NCI-H2171 treated with DMSO at 0.1 percent for 48 hours (cell line): ENCODE results near the gene ARID3A.
"Not testable (repeated sequence)": the region's sequence is repeated elsewhere in the genome, so short reads cannot be mapped to it uniquely, and the experiment has no call there.

Source experiments
- DNase-seq: peaks from one replicate; lab custom pipeline; 2025; lab: John Stamatoyannopoulos, UW

The ARID3A gene, protein sequence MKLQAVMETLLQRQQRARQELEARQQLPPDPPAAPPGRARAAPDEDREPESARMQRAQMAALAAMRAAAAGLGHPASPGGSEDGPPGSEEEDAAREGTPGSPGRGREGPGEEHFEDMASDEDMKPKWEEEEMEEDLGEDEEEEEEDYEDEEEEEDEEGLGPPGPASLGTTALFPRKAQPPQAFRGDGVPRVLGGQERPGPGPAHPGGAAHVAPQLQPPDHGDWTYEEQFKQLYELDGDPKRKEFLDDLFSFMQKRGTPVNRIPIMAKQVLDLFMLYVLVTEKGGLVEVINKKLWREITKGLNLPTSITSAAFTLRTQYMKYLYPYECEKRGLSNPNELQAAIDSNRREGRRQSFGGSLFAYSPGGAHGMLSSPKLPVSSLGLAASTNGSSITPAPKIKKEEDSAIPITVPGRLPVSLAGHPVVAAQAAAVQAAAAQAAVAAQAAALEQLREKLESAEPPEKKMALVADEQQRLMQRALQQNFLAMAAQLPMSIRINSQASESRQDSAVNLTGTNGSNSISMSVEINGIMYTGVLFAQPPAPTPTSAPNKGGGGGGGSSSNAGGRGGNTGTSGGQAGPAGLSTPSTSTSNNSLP

DNA sequence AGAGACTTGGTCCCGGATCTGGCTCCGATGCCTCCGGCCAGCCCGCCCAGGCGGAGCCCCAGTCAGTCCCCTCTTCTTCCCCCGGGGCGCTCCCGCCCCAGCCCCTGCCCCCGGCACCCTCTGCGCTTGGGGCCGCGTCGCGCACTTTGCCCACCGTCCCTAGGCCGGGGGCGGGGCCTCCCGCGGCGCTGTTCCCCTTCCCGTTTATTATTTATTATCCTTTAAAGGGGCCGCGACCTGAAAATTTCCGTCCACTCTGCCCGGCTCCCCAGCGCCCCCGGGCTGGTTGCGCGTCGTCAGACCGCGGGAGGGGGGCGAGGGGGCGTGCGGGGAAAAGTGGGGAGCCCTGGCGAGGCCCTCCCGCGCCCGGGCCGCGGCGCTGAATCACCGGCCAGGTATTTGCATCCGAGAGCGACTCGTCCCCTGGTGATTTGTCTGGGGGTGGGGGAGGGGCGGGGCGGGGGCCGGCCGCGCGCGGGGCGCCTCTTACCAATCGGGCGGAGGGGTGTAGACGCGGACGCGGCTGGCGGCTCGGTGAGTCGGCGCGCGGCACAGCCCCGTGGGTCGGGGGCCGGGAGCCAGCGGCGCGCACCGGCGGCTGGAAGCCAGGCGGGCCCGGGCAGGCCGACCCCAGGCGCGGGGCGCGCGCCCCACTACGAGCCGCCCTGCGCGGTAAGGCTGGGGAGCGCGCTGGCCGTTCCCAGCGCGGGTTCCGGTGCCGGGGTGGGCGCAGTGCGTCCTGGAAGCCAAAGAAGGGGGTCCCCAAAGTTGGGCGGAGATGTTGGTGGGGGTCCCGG lies at the start of gene ARID3A:
ARID3A (plus strand) TSS at position 510 of the 797 bp plus-strand sequence. CDS start 3,494 bp downstream, outside the sequence.
- DNase-seq, result peak; percentile 89

DNA sequence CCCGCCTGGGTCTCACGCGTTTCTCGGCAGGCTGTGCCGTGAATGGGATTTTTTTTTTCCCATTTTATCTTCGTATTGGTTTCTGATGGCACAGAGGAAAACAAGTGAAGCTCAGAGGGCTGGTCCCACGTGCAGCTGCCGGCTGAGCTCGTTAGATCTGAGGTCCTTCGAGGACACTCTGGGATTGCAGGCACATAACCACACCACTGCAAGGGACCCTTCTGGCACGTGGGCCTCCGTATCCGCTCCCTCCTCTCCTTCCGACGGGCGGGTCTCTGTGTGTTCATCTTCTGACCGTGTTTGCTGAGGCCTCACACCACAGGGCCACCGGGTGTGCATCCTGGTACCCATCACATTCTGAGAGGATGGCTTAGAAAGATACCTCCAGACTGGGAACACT lies 49.7 kb upstream of the ARID3A start:
- DNase-seq, result no peak

DNA sequence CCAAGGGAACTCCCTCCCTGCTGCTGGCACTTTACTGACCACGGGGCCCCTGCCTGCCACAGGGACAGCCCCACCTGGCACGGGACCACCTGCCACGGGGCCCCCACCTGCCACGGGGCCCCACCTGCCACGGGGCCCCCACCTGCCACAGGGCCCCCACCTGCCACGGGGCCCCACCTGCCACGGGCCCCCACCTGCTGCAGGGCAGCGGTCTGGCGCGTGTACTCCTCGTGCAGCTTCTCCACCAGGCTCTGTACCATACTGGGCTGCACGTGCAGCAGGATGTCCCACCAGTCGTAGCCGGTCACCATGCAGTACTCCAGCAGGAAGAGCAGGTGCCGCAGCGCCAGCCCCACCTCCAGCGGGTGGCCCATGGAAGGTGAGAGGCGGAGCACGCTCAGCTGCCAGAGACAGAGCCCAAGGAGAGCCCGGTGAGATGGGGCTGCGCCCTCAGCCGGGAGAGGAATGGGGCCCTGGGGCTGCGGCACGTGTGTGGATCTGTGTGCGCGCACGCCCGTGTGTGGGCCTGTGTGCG lies 49.0 kb upstream of the ARID3A start:
- no peak for DNase-seq

- DNase-seq, result not testable (repeated sequence)
Measured at GRCh38 chr19:877992-878660, 47.7 kb upstream of the ARID3A start.

- DNase-seq, result not testable (repeated sequence)
Measured at GRCh38 chr19:878751-879561, 46.9 kb upstream of the ARID3A start.

- no peak for DNase-seq
Measured at GRCh38 chr19:879711-880438, 46.0 kb upstream of the ARID3A start.

- no peak for DNase-seq
Measured at GRCh38 chr19:881385-882071, 44.3 kb upstream of the ARID3A start.

- DNase-seq, result no peak
Measured at GRCh38 chr19:882871-883497, 42.9 kb upstream of the ARID3A start.

- peak; percentile 36 for DNase-seq
Measured at GRCh38 chr19:883661-884211, 42.1 kb upstream of the ARID3A start.

DNA sequence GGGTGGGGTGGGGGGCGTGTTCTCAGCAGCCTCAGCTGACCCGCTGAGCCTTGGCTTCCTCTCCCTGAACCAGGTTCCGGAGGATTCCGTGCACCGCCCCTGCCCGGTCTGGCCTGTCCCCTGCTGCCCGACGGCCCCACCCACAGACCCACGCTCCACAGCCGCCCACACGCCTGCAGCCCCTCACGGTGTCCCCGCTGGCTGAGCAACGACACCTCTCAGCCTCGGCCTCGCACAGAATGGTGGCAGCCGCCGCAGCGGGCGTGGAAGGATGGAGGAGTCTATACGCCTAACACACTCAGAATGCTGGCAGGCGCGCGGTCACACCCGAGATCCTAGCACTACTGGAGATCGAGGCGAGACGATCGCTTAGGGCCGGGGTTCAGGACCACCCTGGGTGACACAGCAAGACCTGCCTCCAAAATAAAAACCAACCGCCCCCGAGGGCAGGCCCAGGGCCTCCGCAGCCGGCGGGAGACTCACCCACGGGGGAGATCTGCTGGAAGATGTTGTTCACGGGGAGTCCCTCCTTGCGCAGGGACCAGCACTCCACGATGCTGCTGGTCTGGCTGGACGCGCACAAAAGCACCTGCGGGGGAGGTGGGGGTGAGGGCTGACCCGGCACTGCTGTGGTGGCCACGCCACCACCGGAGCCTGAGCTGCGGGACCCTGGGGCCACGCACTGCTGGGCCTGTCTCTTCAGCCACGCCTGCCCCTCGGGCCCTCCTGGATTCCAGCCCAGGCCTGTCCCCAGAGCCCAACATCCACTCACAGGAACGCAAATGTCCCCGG lies 41.2 kb upstream of the ARID3A start:
- DNase-seq, result no peak

DNA sequence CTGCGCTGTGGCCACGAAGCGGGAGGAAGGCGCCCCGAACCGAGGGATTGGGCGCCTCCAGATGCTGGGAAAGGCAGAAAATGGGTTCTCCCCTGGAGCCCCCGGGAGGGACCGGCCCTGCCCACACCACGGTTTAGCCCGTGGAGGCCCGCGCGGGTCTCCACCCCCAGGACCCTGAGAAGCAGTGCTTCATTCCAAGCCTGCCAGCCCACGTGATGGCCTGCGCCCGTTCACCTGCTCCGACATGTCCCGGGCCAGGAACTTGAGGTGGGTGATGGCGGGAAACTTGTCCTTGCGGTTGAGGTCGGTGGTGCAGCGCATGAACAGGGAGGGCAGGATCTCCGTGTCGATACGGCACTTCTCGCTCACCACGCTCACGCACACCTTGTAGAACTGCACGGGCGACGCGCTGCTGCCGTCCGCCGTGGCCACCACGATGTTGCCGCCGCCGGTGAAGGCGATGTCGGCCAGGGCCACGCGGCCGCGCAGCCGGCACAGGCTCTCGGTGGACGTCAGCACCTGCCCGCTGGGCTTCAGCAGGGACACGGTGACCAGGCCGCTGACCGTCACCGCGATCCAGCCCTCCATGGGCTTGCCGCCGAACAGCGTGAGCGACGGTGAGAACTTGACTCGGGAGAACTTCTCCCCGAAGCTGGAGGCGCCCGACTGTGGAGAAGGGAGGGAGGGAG lies 40.2 kb upstream of the ARID3A start:
- DNase-seq, result no peak

GRCh38 chr19:887072-887471 lies 38.8 kb upstream of the ARID3A start:
- DNase-seq, result no peak

DNA sequence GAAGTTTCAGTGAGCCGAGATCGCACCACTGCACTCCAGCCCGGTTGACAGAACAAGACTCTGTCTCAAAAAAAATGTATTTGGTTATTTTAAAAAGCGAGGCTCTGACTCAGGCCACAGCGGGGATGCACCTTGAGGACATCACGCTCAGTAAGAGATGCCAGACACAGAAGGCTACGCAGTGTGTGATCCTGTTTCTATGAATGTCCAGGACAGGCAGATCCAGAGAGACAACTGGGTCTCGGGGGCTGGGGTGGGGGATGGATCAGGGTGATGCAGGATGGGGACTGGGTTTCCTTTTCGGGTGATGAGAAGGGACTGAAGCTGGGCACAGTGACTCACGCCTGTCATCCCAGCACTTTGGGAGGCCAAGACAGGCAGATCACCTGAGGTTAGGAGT lies 38.2 kb upstream of the ARID3A start:
- DNase-seq, result no peak

GRCh38 chr19:888581-889385 lies 37.1 kb upstream of the ARID3A start:
- no peak for DNase-seq

DNA sequence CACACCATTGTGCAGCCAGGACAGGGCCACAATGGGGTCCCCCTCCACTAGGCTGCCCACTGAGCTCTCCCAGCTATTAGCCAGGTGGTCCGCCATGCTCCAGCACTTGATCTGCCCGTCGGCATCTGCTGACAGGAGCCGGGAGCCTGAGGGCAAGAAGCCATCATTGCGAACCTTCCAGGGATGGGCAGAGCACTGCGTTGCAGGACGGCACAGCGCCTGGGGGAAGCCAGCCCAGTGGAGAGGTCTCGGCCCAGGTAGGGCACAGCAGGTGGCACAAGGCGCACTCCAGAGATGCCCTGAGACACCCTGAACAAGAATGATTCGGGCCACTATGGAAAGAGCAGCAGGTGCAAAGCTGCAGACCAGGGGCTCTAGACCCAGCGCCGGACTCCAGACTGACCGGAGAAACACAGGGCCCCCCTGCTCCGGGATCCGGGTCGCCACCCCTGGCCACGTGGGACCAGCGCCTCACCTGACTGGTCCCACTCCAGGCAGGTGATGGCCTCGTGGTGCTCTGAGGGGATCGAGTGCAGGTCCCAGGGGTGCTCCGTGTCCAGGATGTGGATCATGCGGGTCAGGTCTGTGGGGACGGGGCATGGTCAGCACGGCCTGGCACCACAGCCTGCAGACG lies 36.1 kb upstream of the ARID3A start:
- DNase-seq, result no peak

DNA sequence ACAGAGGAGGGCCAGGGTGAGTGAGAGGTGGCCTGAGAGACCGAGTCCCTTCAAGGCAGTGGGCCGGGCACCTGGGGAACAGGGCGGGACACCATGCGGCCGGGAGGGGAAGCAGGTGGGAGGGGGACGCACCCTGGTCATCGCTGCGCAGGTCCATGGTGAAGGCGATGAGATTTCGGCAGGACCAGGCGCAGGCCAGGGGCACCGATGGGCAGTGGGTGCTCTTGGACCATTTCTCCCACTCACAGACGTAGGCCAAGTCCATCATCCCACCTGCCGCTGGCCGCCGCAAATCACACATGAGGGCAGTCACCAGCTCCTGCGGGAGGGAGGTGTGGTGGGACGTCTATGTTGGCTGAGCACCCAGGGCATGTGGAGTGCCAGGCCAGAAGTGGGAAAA lies 35.0 kb upstream of the ARID3A start:
- no peak for DNase-seq
